Sigmoid colon (tissue), 7 donors: ENCODE measurements around the gene RHCE. TPM values are rescaled to one million over a fixed set of nuclear protein-coding genes. Genes with fewer than 3 reads are reported as not detected.

ENCODE experiments used
- DNase-seq: peaks from one replicate; pipeline ENCODE4 v3.0.0-alpha.2; 2019
- H3K27ac ChIP-seq, 4 donors: fragments of 200-600 bp; sonication (generic); one replicate each; pipeline ENCODE4 v1.5.1; 2016 to 2019; ENCODE audit warnings: mild to moderate bottlenecking in 1 of 4
- H3K27me3 ChIP-seq, 3 donors: fragments of 200-600 bp; sonication (generic); one replicate each; pipeline ENCODE4 v1.5.1; 2019; ENCODE audit warnings: mild to moderate bottlenecking in 1 of 3
- H3K36me3 ChIP-seq, 4 donors: fragments of 200-600 bp; sonication (generic); one replicate each; pipeline ENCODE4 v1.5.1; 2016 to 2019
- H3K4me1 ChIP-seq, 4 donors: fragments of 200-600 bp; sonication (generic); one replicate each; pipeline ENCODE4 v1.5.1; 2017 to 2019
- H3K4me3 ChIP-seq, 4 donors: fragments of 200-600 bp; sonication (generic); one replicate each; pipeline ENCODE4 v1.5.1; 2017 to 2019; ENCODE audit warnings: mild to moderate bottlenecking in 2 of 4, moderate library complexity in 1 of 4
- H3K9me3 ChIP-seq, 4 donors: fragments of 200-600 bp in 3 of 4; sonication (generic) in 3 of 4; one replicate each; pipeline versions ENCODE4 v1.5.1 to v1.6.1; 2013 to 2019
- EP300 ChIP-seq, 4 donors: sonication (generic); formaldehyde crosslinking; IDR thresholded peaks; one replicate each; pipeline ENCODE4 v1.6.1; 2017; ENCODE audit warnings: antibody characterized with exemption in 4 of 4
- POLR2A ChIP-seq, 2 donors: fragments of 450-650 bp; IDR thresholded peaks; one replicate each; pipeline ENCODE4 v1.6.1; 2016; ENCODE audit warnings: antibody characterized with exemption in 2 of 2, mild to moderate bottlenecking in 2 of 2, moderate library complexity in 2 of 2
- POLR2AphosphoS5 ChIP-seq, 4 donors: sonication (generic); formaldehyde crosslinking; IDR thresholded peaks; one replicate each; pipeline ENCODE4 v1.6.1; 2017; ENCODE audit warnings: antibody characterized with exemption in 4 of 4
- WGBS, 2 donors: extraction: QIAGEN DNeasy Blood & Tissue Kit; methylation state at CpG; one replicate each; pipeline ENCODE4 v1.1.7; 2013; 5-methylcytosine and 5-hydroxymethylcytosine counted together
- intact Hi-C: fragments of 100-400 bp; cut with DNase I; formaldehyde crosslinking; loops from one replicate; pipeline ENCODE4 v1.15.1; 2023
- polyA plus RNA-seq, 3 donors: library from polyadenylated mRNA; stranded (reverse); fragments of 200-250 nt; gene quantifications; one replicate each; pipeline ENCODE4 v1.2.3, GENCODE V29; 2013
- total RNA-seq, 4 donors: library from RNA; depleted of rRNA; stranded (reverse); fragments of >200 nt; gene quantifications; one replicate each; pipeline ENCODE4 v1.1.0, GENCODE V29; 2016
- TF ChIP-seq, protein P1 (sequence below), 4 experiments: fragments of 450-650 bp in 3 of 4; fragments of 200-600 bp in 1 of 4; IDR thresholded peaks; one replicate each; pipeline ENCODE4 v1.5.1; 2016 to 2019; ENCODE audit warnings: antibody characterized with exemption in 4 of 4, mild to moderate bottlenecking in 3 of 4, moderate library complexity in 2 of 4
- donor health status: healthy with polysubstance abuse.
- donor health status: Bipolar disorder and iron deficiency.
- donor health status: healthy.

The RHCE gene
- total and polyA plus RNA-seq, 7 donors = 0.07 to 0.83 (median 0.36) TPM; not detected in 4

DNA sequence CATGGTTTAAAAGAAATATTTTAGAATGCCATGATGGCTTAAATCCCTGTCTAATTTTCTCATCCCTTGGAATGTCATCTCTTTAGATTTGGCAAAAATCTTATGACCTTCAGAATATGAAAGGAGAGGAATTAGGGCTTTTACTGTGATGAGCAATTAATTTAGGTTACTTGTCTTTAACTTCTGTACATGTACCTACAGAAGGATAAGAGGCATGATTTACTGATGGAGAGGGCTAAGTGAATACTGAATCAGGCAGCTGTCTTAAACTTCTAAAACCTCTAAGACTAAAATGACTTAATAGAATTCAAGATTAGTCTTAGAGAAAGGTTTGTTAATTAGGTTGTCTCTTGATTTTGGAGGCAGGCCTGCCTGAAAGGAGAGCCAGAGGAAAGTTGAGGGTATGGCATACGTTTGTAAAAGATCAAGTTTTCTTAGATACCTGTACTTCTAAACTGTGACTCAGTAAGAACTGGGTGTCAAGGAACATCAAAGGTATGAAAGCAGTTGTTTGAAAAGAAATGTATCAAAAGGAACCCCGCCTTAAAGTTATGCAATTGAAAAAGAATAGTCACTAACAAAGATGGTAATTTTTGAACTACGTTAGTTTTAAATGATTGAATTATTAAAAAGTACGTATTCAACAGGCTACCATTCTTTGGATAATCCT lies 22.5 kb upstream of the RHCE start:
- H3K4me3 ChIP-seq = no peak overlapping the region
- H3K27ac ChIP-seq = no peak overlapping the region
- intact Hi-C loops = no loop called here
- H3K36me3 ChIP-seq = peaks cover 0 to 13% (median 4%) of the 10 kb centered on the region in 4 donors
- peaks cover 0 to 21% (median 7%) of the 10 kb centered on the region in 4 donors for H3K4me1 ChIP-seq
- no peak for DNase-seq
- 84 to 85% methylated on average over 4 of the region's 4 CpGs for whole genome bisulfite sequencing, 2 donors
- H3K27me3 ChIP-seq = no peaks in the 10 kb centered on the region
- TF ChIP-seq EP300 (IDR thresholded peaks at IDR 0.05) (no peak), POLR2A (IDR thresholded peaks at IDR 0.05) (no peak), POLR2AphosphoS5 (IDR thresholded peaks at IDR 0.05) (no peak)
- TF ChIP-seq, protein P1, sequence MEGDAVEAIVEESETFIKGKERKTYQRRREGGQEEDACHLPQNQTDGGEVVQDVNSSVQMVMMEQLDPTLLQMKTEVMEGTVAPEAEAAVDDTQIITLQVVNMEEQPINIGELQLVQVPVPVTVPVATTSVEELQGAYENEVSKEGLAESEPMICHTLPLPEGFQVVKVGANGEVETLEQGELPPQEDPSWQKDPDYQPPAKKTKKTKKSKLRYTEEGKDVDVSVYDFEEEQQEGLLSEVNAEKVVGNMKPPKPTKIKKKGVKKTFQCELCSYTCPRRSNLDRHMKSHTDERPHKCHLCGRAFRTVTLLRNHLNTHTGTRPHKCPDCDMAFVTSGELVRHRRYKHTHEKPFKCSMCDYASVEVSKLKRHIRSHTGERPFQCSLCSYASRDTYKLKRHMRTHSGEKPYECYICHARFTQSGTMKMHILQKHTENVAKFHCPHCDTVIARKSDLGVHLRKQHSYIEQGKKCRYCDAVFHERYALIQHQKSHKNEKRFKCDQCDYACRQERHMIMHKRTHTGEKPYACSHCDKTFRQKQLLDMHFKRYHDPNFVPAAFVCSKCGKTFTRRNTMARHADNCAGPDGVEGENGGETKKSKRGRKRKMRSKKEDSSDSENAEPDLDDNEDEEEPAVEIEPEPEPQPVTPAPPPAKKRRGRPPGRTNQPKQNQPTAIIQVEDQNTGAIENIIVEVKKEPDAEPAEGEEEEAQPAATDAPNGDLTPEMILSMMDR (IDR thresholded peaks at IDR 0.05) = no peak
- H3K9me3 ChIP-seq = no peaks in the 10 kb centered on the region

DNA sequence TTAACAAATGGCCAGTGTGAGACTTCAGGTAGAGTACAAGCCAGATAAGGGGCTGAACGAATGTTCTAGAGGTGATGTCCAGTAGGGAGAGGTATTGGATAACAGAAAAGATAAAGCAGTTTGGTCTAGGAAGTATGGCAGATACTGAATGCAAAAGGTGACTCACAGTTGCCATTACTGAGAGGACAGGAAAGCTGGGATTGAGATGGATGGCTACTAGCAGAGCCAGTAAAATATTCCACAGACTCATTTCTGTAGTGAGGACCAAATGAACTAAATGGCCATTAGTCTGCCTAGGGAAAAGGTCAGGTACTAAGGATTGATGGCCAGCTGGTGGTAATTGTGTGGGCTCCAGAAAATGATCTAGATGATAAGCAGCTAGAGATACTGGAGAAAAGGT lies 21.6 kb upstream of the RHCE start:
- peaks cover 0 to 23% (median 10%) of the 10 kb centered on the region in 4 donors for H3K4me1 ChIP-seq

DNA sequence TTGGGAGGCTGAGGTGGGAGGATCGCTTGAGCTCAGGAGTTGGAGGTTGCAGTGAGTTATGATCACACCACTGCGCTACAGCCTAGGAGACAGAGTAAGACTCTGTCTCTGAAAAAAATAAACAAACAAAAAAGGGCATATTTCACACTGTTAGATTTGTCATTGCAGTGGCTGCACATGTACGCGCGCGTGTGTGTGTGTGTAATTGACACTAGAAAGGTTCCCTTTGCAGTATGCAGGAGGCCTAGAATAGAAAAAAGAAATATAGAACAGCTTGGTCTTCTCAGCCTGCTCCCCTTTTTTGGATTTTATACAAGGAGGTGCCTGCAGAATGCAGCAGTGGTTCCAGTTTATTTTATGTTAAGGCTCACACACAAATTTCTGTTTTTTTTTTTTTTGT lies 18.7 kb upstream of the RHCE start:
- intact Hi-C loops = no loop called here
- DNase-seq = no peak
- Histone ChIP-seq H3K27me3 (no peaks in the 10 kb centered on the region), H3K27ac (no peak overlapping the region), H3K9me3 (no peaks in the 10 kb centered on the region), H3K4me1 (peaks cover 0 to 45% (median 36%) of the 10 kb centered on the region in 4 donors), H3K36me3 (peaks cover 0 to 6% (median 0%) of the 10 kb centered on the region in 4 donors), H3K4me3 (no peak overlapping the region)
- 98% methylated on average over 6 of the region's 6 CpGs for WGBS, 2 donors
- TF ChIP-seq, protein P1 (IDR thresholded peaks at IDR 0.05) = no peak
- TF ChIP-seq EP300 (IDR thresholded peaks at IDR 0.05) = no peak
- no peak for TF ChIP-seq POLR2A (IDR thresholded peaks at IDR 0.05)
- no peak for TF ChIP-seq POLR2AphosphoS5 (IDR thresholded peaks at IDR 0.05)

More for the DNA sequence above, 21.6 kb upstream of the RHCE start:
- peaks cover 0 to 6% (median 1%) of the 10 kb centered on the region in 4 donors for H3K36me3 ChIP-seq
- no peaks in the 10 kb centered on the region for H3K27me3 ChIP-seq
- H3K27ac ChIP-seq = no peak overlapping the region
- no peak for DNase-seq
- no peak overlapping the region for H3K4me3 ChIP-seq
- no peaks in the 10 kb centered on the region for H3K9me3 ChIP-seq
- WGBS, 2 donors = 81 to 85% methylated on average over 1 of the region's 1 CpG
- TF ChIP-seq POLR2AphosphoS5 (IDR thresholded peaks at IDR 0.05) (no peak), EP300 (IDR thresholded peaks at IDR 0.05) (no peak), POLR2A (IDR thresholded peaks at IDR 0.05) (no peak)
- TF ChIP-seq, protein P1 (IDR thresholded peaks at IDR 0.05) = no peak
- intact Hi-C loops = no loop called here

DNA sequence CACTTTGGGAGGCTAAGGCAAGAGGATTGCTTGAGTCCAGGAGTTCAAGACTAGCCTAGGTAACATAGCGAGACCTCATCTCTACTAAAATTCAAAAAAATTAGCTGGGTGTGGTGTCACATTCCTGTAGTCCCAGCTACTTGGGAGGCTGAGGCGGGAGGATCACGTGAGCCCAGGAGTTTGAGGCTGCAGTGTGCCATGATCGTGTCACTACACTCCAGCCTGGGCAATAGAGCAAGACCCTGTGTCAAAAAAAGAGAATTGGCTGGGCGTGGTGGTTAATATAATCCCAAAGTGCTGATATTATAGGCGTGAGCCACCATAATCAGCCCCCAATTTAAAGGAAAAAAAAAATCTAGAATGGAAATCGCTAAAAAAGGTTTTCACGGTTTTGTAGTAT lies 17.0 kb upstream of the RHCE start:
- DNase-seq = no peak
- Histone ChIP-seq H3K4me3 (no peak overlapping the region), H3K9me3 (no peaks in the 10 kb centered on the region), H3K27ac (no peak overlapping the region), H3K36me3 (peaks cover 0 to 6% (median 0%) of the 10 kb centered on the region in 4 donors), H3K4me1 (peaks cover 0 to 61% (median 50%) of the 10 kb centered on the region in 4 donors), H3K27me3 (no peaks in the 10 kb centered on the region)
- TF ChIP-seq EP300 (IDR thresholded peaks at IDR 0.05) (no peak), POLR2A (IDR thresholded peaks at IDR 0.05) (no peak), POLR2AphosphoS5 (IDR thresholded peaks at IDR 0.05) (no peak)
- TF ChIP-seq, protein P1 (IDR thresholded peaks at IDR 0.05) = no peak
- WGBS, 2 donors = 96 to 97% methylated on average over 8 of the region's 8 CpGs
- intact Hi-C loops = no loop called here
